GM21367 (cell line): ENCODE data around the gene GOLGA6L10.
"Not testable (repeated sequence)": the region's sequence is repeated elsewhere in the genome, so short reads cannot be mapped to it uniquely, and the experiment has no call there.

Source experiments
- ATAC-seq: cut with Tn5 transposase; IDR thresholded peaks from one replicate; pipeline ENCODE4 v1.9.1; 2021; ENCODE audit not compliant: unreplicated experiment

The GOLGA6L10 gene

GRCh38 chr15:82301296-82302016, 47.8 kb downstream of the GOLGA6L10 start:
- ATAC-seq: no peak

- ATAC-seq: no peak
Measured at GRCh38 chr15:82300883-82301282, 48.4 kb downstream of the GOLGA6L10 start.

GRCh38 chr15:82300326-82300725, 48.9 kb downstream of the GOLGA6L10 start:
- not testable (repeated sequence) for ATAC-seq

- ATAC-seq: not testable (repeated sequence)
Measured at GRCh38 chr15:82299511-82299914, 49.8 kb downstream of the GOLGA6L10 start.

- ATAC-seq: no peak
Measured at GRCh38 chr15:82298520-82298919, 50.8 kb downstream of the GOLGA6L10 start.

GRCh38 chr15:82298032-82298431, 51.2 kb downstream of the GOLGA6L10 start:
- no peak for ATAC-seq

- ATAC-seq: no peak
Measured at GRCh38 chr15:82297546-82297945, 51.7 kb downstream of the GOLGA6L10 start.

- ATAC-seq: no peak
Measured at GRCh38 chr15:82294061-82294690, 55.1 kb downstream of the GOLGA6L10 start.

GRCh38 chr15:82292271-82292670, 57.0 kb downstream of the GOLGA6L10 start:
- no peak for ATAC-seq
